GM21825 (cell line): ENCODE data around the gene ABCC10.
A peak's percentile ranks its signal among the peaks of the same experiment; 100 is the strongest.
"Not testable (repeated sequence)": the region's sequence is repeated elsewhere in the genome, so short reads cannot be mapped to it uniquely, and the experiment has no call there.

Experiments
- ATAC-seq: cut with Tn5 transposase; IDR thresholded peaks from one replicate; pipeline ENCODE4 v1.9.1; 2021; ENCODE audit warnings: mild to moderate bottlenecking, moderate library complexity; ENCODE audit not compliant: unreplicated experiment

Gene ABCC10

GRCh38 chr6:43427406-43428111, at the start of gene ABCC10:
Gene ABCC10, plus strand, starts transcription at chr6:43427541. Its CDS starts 438 bp downstream, at chr6:43427979.
- peak; percentile 84 for ATAC-seq

GRCh38 chr6:43377710-43378229, 49.6 kb upstream of the ABCC10 start:
- no peak for ATAC-seq

GRCh38 chr6:43378631-43379030, 48.7 kb upstream of the ABCC10 start:
- ATAC-seq: no peak

GRCh38 chr6:43380858-43381257, 46.5 kb upstream of the ABCC10 start:
- ATAC-seq: not testable (repeated sequence)

- ATAC-seq: no peak
Observed at GRCh38 chr6:43383021-43383667, 44.2 kb upstream of the ABCC10 start.

GRCh38 chr6:43386492-43386891, 40.8 kb upstream of the ABCC10 start:
- no peak for ATAC-seq

GRCh38 chr6:43389730-43390295, 37.5 kb upstream of the ABCC10 start:
- ATAC-seq: no peak

GRCh38 chr6:43390753-43391439, 36.4 kb upstream of the ABCC10 start:
- not testable (repeated sequence) for ATAC-seq

DNA sequence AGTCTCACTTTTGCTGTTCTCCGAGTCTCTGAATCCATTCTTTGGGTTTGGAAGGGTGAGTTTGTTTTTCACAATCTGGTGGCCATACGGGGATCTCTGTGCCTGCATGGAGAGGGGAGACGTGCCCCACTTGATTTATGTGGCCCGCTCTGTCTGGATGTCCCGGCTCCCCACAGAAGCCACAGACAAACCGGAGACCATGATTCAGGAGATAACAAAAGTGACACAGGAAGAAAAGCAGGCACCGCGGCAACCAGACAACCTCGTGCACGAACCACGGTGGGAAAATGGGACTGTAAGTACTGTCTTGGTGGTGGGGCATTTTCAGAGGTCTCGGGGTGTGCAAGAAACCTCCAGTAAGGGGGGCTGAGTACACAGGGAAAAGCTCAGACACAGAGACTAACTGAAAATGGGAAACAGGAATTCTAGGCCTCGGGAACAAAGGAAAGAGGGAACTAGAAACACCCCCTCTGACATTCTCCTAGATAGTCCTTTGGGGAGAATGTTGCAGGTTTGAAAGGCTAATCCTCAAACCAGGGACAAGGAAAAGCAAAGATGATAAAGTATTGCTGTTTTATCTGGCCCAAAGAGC, 35.8 kb upstream of the ABCC10 start:
- no peak for ATAC-seq

DNA sequence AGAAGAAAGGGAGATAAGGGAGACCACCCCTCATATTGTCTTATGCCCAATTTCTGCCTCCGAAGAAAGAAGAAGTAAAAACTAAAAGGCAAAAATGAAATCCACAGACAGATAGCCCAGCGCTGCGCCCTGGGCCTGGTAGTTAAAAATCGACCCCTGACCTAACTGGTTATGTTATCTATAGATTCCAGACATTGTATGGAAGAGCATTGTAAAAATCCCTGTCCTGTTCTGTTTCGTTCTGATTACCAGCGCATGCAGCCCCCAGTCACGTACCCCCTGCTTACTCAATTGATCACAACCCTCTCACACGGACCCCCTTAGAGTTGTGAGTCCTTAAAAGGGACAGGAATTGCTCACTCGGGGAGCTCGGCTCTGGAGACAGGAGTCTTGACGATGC, 34.2 kb upstream of the ABCC10 start:
- not testable (repeated sequence) for ATAC-seq

GRCh38 chr6:43393602-43394001, 33.7 kb upstream of the ABCC10 start:
- no peak for ATAC-seq

- no peak for ATAC-seq
Observed at GRCh38 chr6:43394982-43395381, 32.4 kb upstream of the ABCC10 start.

DNA sequence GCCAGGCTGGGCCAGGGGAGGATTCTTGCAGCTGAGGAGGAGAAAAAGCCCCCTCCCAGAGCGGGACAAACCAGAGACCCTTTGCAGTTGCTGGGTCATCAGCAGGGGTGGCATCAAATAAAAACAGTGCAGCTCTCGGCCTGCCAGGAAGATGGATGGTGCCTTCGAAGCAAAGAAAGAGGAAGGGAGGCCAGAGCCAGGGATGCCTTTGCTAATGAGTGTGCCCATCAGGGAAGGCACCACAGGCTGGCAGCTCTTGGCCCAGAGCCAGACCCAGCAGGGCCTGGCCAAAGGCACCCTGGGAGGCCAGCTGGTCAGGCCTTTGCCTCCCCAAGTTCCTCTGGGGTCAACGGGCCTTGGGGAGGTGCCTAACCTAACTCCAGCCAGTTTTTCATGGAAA, 31.6 kb upstream of the ABCC10 start:
- no peak for ATAC-seq

GRCh38 chr6:43396408-43397149, 30.8 kb upstream of the ABCC10 start:
- no peak for ATAC-seq

- ATAC-seq: no peak
Observed at GRCh38 chr6:43399932-43400487, 27.3 kb upstream of the ABCC10 start.

DNA sequence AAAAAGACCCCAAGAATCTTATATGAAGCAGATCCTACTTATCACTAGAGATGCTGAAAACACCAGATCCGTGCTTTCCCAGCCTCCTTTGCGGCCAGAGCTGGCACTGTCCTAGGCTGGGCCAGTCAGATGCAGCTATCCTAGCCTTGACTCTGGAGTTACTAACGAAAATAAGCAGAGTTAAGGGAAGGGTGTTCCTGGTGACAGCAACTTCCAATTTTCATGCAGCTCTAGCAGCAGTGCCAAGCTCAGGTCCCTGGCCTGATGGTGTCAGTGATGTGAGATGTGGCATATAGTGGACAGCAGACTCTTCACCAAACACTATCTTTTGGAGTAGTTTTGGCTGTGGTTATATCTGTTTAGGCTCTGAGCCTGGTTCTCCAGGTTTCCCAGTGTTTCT, 25.6 kb upstream of the ABCC10 start:
- ATAC-seq: no peak

DNA sequence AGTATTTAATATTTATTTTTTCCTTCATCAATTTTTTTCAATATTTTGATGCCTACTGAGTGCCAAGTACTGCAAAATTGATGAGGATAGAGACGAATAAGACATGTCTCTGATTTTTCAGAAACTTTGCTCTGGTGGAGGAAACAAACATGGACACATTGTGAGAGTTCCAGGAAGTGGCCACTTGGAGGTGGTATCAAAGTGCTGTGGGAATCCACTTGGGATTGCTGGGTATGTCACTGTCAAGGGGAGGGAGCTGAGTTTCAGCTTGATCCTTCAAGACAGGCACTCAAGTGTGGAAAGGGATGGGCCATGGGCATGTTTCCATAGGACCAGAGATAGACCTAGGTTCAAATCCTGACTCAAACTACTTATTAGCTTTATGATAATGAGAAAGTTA, 24.5 kb upstream of the ABCC10 start:
- ATAC-seq: no peak

DNA sequence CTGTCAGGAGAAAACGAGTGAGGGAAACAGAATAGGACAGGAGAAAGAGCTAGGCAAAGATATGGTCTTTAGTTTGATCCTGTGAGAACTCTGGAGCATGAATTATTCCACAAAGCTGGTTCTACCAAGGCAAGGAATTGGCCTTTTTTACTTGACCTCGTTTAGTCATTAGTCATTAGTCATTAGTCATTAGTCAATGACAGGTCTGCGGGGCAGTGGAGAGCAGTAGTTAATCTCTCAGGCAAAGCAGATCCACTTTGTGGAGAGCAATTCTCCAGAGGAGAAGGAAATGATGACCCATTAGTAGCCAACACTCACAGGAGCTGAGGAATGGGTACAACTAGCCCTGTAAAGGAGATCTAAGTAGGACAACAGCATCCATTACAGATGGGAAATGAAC, 22.0 kb upstream of the ABCC10 start:
- ATAC-seq: no peak

GRCh38 chr6:43407296-43407695, 20.0 kb upstream of the ABCC10 start:
- ATAC-seq: no peak

DNA sequence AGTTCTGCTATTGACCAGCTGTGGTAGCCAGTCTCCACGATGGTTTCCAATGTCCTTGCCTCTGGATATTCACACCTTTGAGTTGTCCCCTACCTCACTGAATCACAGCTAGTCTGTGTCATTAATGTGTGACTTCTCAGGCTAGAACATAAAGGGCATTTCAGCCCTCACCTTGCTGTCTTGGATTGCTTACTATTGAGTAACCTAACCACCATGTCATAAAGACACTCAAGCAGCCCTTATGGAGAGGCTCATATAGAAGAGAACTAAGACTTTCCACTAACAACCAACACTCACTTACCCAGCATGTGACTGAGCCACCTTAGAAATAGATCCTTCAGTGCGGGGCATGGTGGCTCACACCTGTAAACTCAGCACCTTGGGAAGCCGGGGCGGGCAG, 19.1 kb upstream of the ABCC10 start:
- no peak for ATAC-seq
